ENCODE results near the gene SRC.

SRC gene

GRCh38 chr20:37414224-37415035 is 68.5 kb downstream of the SRC start:
- DNase-seq = no peak

- no peak for DNase-seq
Observed at GRCh38 chr20:37415118-37416085, 69.5 kb downstream of the SRC start.

GRCh38 chr20:37416100-37416847 is 70.3 kb downstream of the SRC start:
- DNase-seq = no peak

- no peak for DNase-seq
Observed at GRCh38 chr20:37416848-37417616, 71.1 kb downstream of the SRC start.

GRCh38 chr20:37417617-37418467 is 71.9 kb downstream of the SRC start:
- DNase-seq = no peak

GRCh38 chr20:37418591-37419109 is 72.7 kb downstream of the SRC start:
- no peak for DNase-seq

- DNase-seq = no peak
Observed at GRCh38 chr20:37419307-37419706, 73.4 kb downstream of the SRC start.

- no peak for DNase-seq
Observed at GRCh38 chr20:37419774-37420542, 74.0 kb downstream of the SRC start.

GRCh38 chr20:37420610-37421009 is 74.7 kb downstream of the SRC start:
- no peak for DNase-seq

- DNase-seq = no peak
Observed at GRCh38 chr20:37421060-37421905, 75.3 kb downstream of the SRC start.

- peak in 1 of 4 experiments; percentile 26 for DNase-seq
Observed at GRCh38 chr20:37421988-37422387, 76.0 kb downstream of the SRC start.

- DNase-seq = no peak
Observed at GRCh38 chr20:37422791-37423286, 76.9 kb downstream of the SRC start.

- DNase-seq = no peak
Observed at GRCh38 chr20:37423545-37423944, 77.6 kb downstream of the SRC start.

GRCh38 chr20:37424062-37424851 is 78.3 kb downstream of the SRC start:
- DNase-seq = no peak

GRCh38 chr20:37425103-37425625 is 79.2 kb downstream of the SRC start:
- no peak for DNase-seq

- no peak for DNase-seq
Observed at GRCh38 chr20:37426106-37426505, 80.2 kb downstream of the SRC start.

- no peak for DNase-seq
Observed at GRCh38 chr20:37426978-37427377, 81.0 kb downstream of the SRC start.

GRCh38 chr20:37430044-37430443 is 84.1 kb downstream of the SRC start:
- DNase-seq = no peak

Measured in suppressor macrophage (primary cell).